ENCODE results near the gene PASK. TPM values are rescaled to one million over a fixed set of nuclear protein-coding genes. Genes with fewer than 3 reads are reported as not detected.

Gene PASK
- total RNA-seq, 5 donors from 2014 or later (not counting 1 experiment from before 2014, with no cell fraction given) = 80.5 to 272 (median 167) TPM

DNA sequence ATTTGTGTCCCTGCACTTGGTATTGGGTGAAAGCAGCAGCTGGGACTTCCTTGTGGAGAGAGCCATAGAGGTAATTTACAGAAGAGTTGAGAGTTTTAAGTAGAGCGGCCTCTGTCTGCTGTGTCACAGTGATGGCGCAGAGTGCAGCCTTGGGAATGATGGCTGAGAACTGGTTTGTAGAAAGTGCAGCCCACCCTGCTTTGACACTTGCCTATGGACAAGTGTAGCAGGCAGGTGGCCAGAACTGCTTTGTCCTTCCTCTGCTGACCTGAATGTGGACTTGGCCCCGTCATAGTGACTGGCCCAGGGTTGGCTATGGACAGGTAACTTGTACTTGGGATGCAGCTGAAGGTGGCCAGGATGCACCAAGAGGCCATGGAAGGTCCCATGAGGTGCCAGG is 32.9 kb upstream of the PASK start:
- no peak overlapping the region for H3K4me3 Mint-ChIP-seq
- CTCF ChIA-PET = no interaction called here
- H3K4me1 ChIP-seq (ENCODE audit: control insufficient read depth in 1 of 2, extremely low read depth in 1 of 2, insufficient read depth in 2 of 2, low read length in 2 of 2) = no peaks in the 10 kb centered on the region
- peaks cover 43% of the 10 kb centered on the region for H3K36me3 Mint-ChIP-seq
- ATAC-seq (replicated peaks in 1 of 4) (no peak), DNase-seq (no peak)
- no peak overlapping the region for H3K27ac Mint-ChIP-seq
- no peaks in the 10 kb centered on the region for H3K4me1 Mint-ChIP-seq
- no peaks in the 10 kb centered on the region for H3K27me3 Mint-ChIP-seq
- peaks cover 10 to 31% of the 10 kb centered on the region in 2 donors for H3K36me3 ChIP-seq (ENCODE audit: control insufficient read depth in 2 of 2, extremely low read depth in 1 of 2, insufficient read depth in 1 of 2, low read length in 1 of 2)
- H3K9me3 Mint-ChIP-seq = no peaks in the 10 kb centered on the region
- H3K27ac ChIP-seq (ENCODE audit: low read length) = no peak overlapping the region
- WGBS (ENCODE audit: insufficient coverage) = 73% methylated on average over 3 of the region's 3 CpGs
- H3K9me3 ChIP-seq = no peaks in the 10 kb centered on the region
- no peaks in the 10 kb centered on the region for H3K27me3 ChIP-seq (replicated peaks in 1 of 2; ENCODE audit: control insufficient read depth in 2 of 2, extremely low read depth in 1 of 2, insufficient read depth in 2 of 2, low read length in 1 of 2)
- H3K4me3 ChIP-seq (ENCODE audit: control insufficient read depth in 1 of 2, extremely low read depth in 1 of 2, low read length in 1 of 2) = no peak overlapping the region
- POLR2A ChIA-PET = no interaction called here

DNA sequence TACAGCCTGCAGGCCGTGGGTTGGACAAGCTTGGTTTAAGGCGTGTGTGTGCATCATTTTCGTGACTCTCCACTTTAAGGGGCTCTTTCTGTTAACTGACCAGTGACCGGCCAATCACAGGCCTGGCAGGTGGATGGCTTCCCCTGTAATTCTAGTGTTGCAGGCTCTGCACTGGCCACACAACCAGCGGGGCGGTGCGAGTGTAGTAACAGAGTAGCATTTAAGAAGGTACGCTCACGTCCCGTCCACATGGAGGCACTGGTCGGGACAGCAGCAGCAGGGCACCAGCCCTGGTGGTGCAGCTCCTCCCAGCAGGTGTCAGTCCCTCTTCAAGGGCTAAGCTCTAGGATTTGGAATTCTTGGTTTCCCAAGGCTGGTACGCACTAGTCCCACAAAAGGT is 31.2 kb upstream of the PASK start:
- no peaks in the 10 kb centered on the region for H3K4me1 ChIP-seq (ENCODE audit: control insufficient read depth in 1 of 2, extremely low read depth in 1 of 2, insufficient read depth in 2 of 2, low read length in 2 of 2)
- H3K9me3 ChIP-seq = no peaks in the 10 kb centered on the region
- no peak for ATAC-seq (replicated peaks in 1 of 4)
- ChIA-PET CTCF (interaction anchor here in 1 of 2 donors (0.6 kb wide), 1 partner anchor 666 kb away, joined by 3 read pairs; no protein-coding TSS in a partner anchor), POLR2A (no interaction called here)
- H3K4me1 Mint-ChIP-seq = no peaks in the 10 kb centered on the region
- H3K4me3 ChIP-seq (ENCODE audit: control insufficient read depth in 1 of 2, extremely low read depth in 1 of 2, low read length in 1 of 2) = no peak overlapping the region
- no peaks in the 10 kb centered on the region for H3K27me3 Mint-ChIP-seq
- no peak for DNase-seq
- 95% methylated on average over 10 of the region's 12 CpGs for WGBS (ENCODE audit: insufficient coverage)
- no peaks in the 10 kb centered on the region for H3K27me3 ChIP-seq (replicated peaks in 1 of 2; ENCODE audit: control insufficient read depth in 2 of 2, extremely low read depth in 1 of 2, insufficient read depth in 2 of 2, low read length in 1 of 2)
- H3K36me3 ChIP-seq (ENCODE audit: control insufficient read depth in 2 of 2, extremely low read depth in 1 of 2, insufficient read depth in 1 of 2, low read length in 1 of 2) = peaks cover 16 to 37% of the 10 kb centered on the region in 2 donors
- H3K27ac ChIP-seq (ENCODE audit: low read length) = no peak overlapping the region
- H3K4me3 Mint-ChIP-seq = no peak overlapping the region
- H3K27ac Mint-ChIP-seq = no peak overlapping the region
- H3K9me3 Mint-ChIP-seq = no peaks in the 10 kb centered on the region
- H3K36me3 Mint-ChIP-seq = peaks cover 43% of the 10 kb centered on the region

DNA sequence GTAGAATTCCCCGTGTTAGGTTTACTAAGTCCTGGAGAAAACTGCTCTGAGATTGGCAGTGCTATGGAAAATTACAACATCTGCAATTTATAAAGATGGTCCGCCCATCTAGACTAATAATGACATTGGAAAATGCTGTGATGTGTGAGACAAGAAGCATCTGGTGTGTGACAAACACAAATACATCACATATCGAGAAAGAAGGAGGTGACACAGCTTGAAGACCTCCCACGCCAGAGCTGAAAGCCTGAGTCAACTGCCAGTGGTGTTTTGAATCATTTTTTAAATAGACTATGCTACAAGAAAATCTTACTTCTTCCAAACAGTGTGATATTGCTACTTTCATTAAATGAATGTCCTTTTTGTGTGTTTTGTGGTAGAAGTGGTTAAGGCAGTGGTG is 30.6 kb upstream of the PASK start:
- no peaks in the 10 kb centered on the region for H3K9me3 Mint-ChIP-seq
- peaks cover 49% of the 10 kb centered on the region for H3K36me3 Mint-ChIP-seq
- CTCF ChIA-PET = interaction anchor here in 1 of 2 donors (0.6 kb wide), 1 partner anchor 666 kb away, joined by 3 read pairs; no protein-coding TSS in a partner anchor
- no peaks in the 10 kb centered on the region for H3K27me3 Mint-ChIP-seq
- no peak overlapping the region for H3K27ac ChIP-seq (ENCODE audit: low read length)
- no peaks in the 10 kb centered on the region for H3K9me3 ChIP-seq
- POLR2A ChIA-PET = no interaction called here
- H3K4me1 ChIP-seq (ENCODE audit: control insufficient read depth in 1 of 2, extremely low read depth in 1 of 2, insufficient read depth in 2 of 2, low read length in 2 of 2) = no peaks in the 10 kb centered on the region
- H3K4me3 ChIP-seq (ENCODE audit: control insufficient read depth in 1 of 2, extremely low read depth in 1 of 2, low read length in 1 of 2) = no peak overlapping the region
- H3K36me3 ChIP-seq (ENCODE audit: control insufficient read depth in 2 of 2, extremely low read depth in 1 of 2, insufficient read depth in 1 of 2, low read length in 1 of 2) = peaks cover 16 to 42% of the 10 kb centered on the region in 2 donors
- H3K27me3 ChIP-seq (replicated peaks in 1 of 2; ENCODE audit: control insufficient read depth in 2 of 2, extremely low read depth in 1 of 2, insufficient read depth in 2 of 2, low read length in 1 of 2) = no peaks in the 10 kb centered on the region
- ATAC-seq (replicated peaks in 1 of 4) (no peak), DNase-seq (no peak)
- H3K4me1 Mint-ChIP-seq = no peaks in the 10 kb centered on the region
- WGBS (ENCODE audit: insufficient coverage) = no CpG with 5 or more reads among the region's 4 CpGs
- no peak overlapping the region for H3K4me3 Mint-ChIP-seq
- H3K27ac Mint-ChIP-seq = no peak overlapping the region

DNA sequence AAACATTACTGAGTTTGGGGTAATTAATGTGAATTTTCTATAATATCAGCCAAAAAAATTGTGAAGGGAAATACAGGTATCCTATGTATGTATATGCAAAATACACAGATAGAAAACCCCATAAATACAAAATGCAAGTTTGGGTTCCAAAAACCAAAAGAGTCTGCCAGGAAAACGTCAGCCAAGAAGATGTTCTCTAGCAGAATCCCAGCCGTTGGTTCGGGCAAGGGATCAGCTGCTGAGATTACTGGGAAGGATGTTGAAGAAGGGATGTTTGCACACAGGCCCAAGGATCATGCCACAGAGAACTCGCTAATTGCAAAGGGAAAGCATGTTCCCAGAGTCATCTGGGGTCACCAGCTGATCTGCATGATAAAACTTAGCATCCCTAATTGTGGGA is 29.7 kb upstream of the PASK start:
- H3K36me3 Mint-ChIP-seq = peaks cover 56% of the 10 kb centered on the region
- WGBS (ENCODE audit: insufficient coverage) = 96% methylated on average over 4 of the region's 4 CpGs

DNA sequence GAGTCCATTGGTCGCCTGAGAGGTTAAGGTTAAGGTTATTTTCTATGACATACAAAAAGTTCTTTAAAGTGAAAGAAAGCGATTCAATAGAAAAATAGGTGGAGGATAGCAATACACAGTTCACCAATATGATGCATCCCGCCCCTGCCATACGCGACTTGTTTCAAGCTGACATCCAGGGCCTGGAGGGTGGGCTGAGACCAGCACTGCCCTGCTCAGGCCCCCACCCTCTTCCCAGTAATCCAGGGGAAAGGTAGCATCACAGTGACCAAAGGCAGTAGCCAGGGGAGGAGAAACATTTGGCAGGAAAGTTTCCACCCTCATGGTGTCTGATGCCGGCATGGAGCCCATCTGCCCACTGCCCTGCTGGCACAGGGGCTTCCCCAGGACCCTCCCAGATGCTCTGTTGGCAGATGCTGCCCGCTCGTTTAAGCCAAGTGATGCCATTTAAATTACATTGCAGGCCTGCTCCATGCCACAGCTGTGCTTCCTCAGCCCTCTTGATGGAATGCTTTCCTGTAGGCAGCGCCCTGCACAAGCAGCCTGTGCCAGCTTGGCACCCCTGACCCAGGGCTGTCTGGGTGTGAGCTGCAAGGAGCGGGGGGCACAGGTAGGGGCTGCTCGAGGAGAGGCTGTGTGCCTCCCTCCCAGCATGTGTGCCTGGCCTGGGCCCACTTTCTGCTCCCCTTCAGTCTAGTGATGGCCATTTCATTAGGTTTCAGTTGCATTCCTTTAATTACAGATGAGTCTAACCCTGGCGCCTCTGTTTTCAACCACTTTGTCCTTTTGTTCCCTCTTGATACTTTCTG is 28.5 kb upstream of the PASK start:
- ATAC-seq (replicated peaks in 1 of 4) (no peak), DNase-seq (no peak)
- no peaks in the 10 kb centered on the region for H3K27me3 Mint-ChIP-seq
- no peaks in the 10 kb centered on the region for H3K27me3 ChIP-seq (replicated peaks in 1 of 2; ENCODE audit: control insufficient read depth in 2 of 2, extremely low read depth in 1 of 2, insufficient read depth in 2 of 2, low read length in 1 of 2)
- no peaks in the 10 kb centered on the region for H3K4me1 Mint-ChIP-seq
- 97% methylated on average over 6 of the region's 12 CpGs for WGBS (ENCODE audit: insufficient coverage)
- H3K9me3 Mint-ChIP-seq = no peaks in the 10 kb centered on the region
- peaks cover 12 to 39% of the 10 kb centered on the region in 2 donors for H3K36me3 ChIP-seq (ENCODE audit: control insufficient read depth in 2 of 2, extremely low read depth in 1 of 2, insufficient read depth in 1 of 2, low read length in 1 of 2)
- peaks cover 56% of the 10 kb centered on the region for H3K36me3 Mint-ChIP-seq
- ChIA-PET CTCF (no interaction called here), POLR2A (no interaction called here)
- H3K27ac ChIP-seq (ENCODE audit: low read length) = no peak overlapping the region
- no peak overlapping the region for H3K4me3 Mint-ChIP-seq
- H3K4me3 ChIP-seq (ENCODE audit: control insufficient read depth in 1 of 2, extremely low read depth in 1 of 2, low read length in 1 of 2) = no peak overlapping the region
- no peak overlapping the region for H3K27ac Mint-ChIP-seq
- H3K9me3 ChIP-seq = no peaks in the 10 kb centered on the region
- no peaks in the 10 kb centered on the region for H3K4me1 ChIP-seq (ENCODE audit: control insufficient read depth in 1 of 2, extremely low read depth in 1 of 2, insufficient read depth in 2 of 2, low read length in 2 of 2)

More for the DNA sequence above, 29.7 kb upstream of the PASK start:
- no peaks in the 10 kb centered on the region for H3K4me1 ChIP-seq (ENCODE audit: control insufficient read depth in 1 of 2, extremely low read depth in 1 of 2, insufficient read depth in 2 of 2, low read length in 2 of 2)
- no peaks in the 10 kb centered on the region for H3K9me3 ChIP-seq
- H3K27ac Mint-ChIP-seq = no peak overlapping the region
- DNase-seq (no peak), ATAC-seq (replicated peaks in 1 of 4) (no peak)
- no peaks in the 10 kb centered on the region for H3K9me3 Mint-ChIP-seq
- no peaks in the 10 kb centered on the region for H3K4me1 Mint-ChIP-seq
- no peak overlapping the region for H3K4me3 Mint-ChIP-seq
- H3K27me3 Mint-ChIP-seq = no peaks in the 10 kb centered on the region
- no peaks in the 10 kb centered on the region for H3K27me3 ChIP-seq (replicated peaks in 1 of 2; ENCODE audit: control insufficient read depth in 2 of 2, extremely low read depth in 1 of 2, insufficient read depth in 2 of 2, low read length in 1 of 2)
- H3K27ac ChIP-seq (ENCODE audit: low read length) = no peak overlapping the region
- H3K36me3 ChIP-seq (ENCODE audit: control insufficient read depth in 2 of 2, extremely low read depth in 1 of 2, insufficient read depth in 1 of 2, low read length in 1 of 2) = peaks cover 16 to 46% of the 10 kb centered on the region in 2 donors
- H3K4me3 ChIP-seq (ENCODE audit: control insufficient read depth in 1 of 2, extremely low read depth in 1 of 2, low read length in 1 of 2) = no peak overlapping the region
- POLR2A ChIA-PET = no interaction called here
- CTCF ChIA-PET = interaction anchor here in 1 of 2 donors (0.7 kb wide), 1 partner anchor 171 kb away, joined by 5 read pairs; no protein-coding TSS in a partner anchor

DNA sequence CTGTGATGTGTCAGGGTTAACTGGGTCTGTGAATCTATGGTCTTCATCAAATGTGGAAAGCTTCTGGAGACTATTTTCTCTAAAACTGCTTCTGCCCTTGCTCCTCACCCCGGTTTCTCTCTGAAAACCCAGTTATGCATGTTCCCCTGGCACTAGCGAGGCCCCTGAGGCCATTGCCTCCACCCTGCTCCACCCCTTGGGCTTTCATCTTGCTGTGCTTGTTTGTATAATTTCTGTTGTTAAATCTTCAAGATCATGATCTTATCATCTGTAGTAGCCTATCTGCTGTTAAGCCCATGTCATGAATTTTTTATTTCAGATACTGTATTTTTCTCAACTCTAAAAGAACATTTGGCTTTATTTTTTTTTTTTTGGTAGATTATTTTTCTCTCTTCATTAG is 24.3 kb upstream of the PASK start:
- POLR2A ChIA-PET = no interaction called here
- no peaks in the 10 kb centered on the region for H3K27me3 ChIP-seq (replicated peaks in 1 of 2; ENCODE audit: control insufficient read depth in 2 of 2, extremely low read depth in 1 of 2, insufficient read depth in 2 of 2, low read length in 1 of 2)
- H3K4me1 ChIP-seq (ENCODE audit: control insufficient read depth in 1 of 2, extremely low read depth in 1 of 2, insufficient read depth in 2 of 2, low read length in 2 of 2) = no peaks in the 10 kb centered on the region
- Mint-ChIP-seq H3K4me1 (no peaks in the 10 kb centered on the region), H3K27ac (peak overlapping the region; percentile 29 to 55), H3K27me3 (no peaks in the 10 kb centered on the region), H3K4me3 (no peak overlapping the region), H3K36me3 (peaks cover 61% of the 10 kb centered on the region), H3K9me3 (peaks cover 0 to 12% (median 10%) of the 10 kb centered on the region in 3 donors)
- no peak for DNase-seq
- no peak overlapping the region for H3K27ac ChIP-seq (ENCODE audit: low read length)
- CTCF ChIA-PET = no interaction called here
- H3K4me3 ChIP-seq (ENCODE audit: control insufficient read depth in 1 of 2, extremely low read depth in 1 of 2, low read length in 1 of 2) = no peak overlapping the region
- peaks cover 24 to 56% of the 10 kb centered on the region in 2 donors for H3K36me3 ChIP-seq (ENCODE audit: control insufficient read depth in 2 of 2, extremely low read depth in 1 of 2, insufficient read depth in 1 of 2, low read length in 1 of 2)
- no peaks in the 10 kb centered on the region for H3K9me3 ChIP-seq
- ATAC-seq (replicated peaks in 1 of 4) = no peak
- WGBS (ENCODE audit: insufficient coverage) = no CpG with 5 or more reads among the region's 2 CpGs

All from T-cell (primary cell).